K562 (cell line): Measurements from ENCODE around the gene VARS1. TPM values are rescaled to one million over a fixed set of nuclear protein-coding genes. Genes with fewer than 3 reads are reported as not detected.
A peak's percentile ranks its signal among the peaks of the same experiment; 100 is the strongest.

Experiments
- ARID3A ChIP-seq: IDR thresholded peaks from 2 replicates; pipeline ENCODE4 v1.6.1; 2012; ENCODE audit warnings: low read depth, low read length, improper control_type of control experiment, borderline replicate concordance
- BHLHE40 ChIP-seq: IDR thresholded peaks from 2 replicates; pipeline ENCODE4 v1.6.1; 2011; ENCODE audit warnings: low read length, improper control_type of control experiment
- CEBPG ChIP-seq, 3 experiments: fragments of 200-800 bp in 1 of 3; sonication (Bioruptor generic) in 1 of 3; sonication (generic) in 1 of 3; formaldehyde crosslinking in 1 of 3; IDR thresholded peaks in 2 of 3; conservative IDR thresholded peaks in 1 of 3; 2 replicates each; pipeline versions ENCODE4 v1.6.1 to v1.8.0; 2016 to 2022; ENCODE audit warnings: missing compliant biosample characterization in 2 of 3, missing genetic modification characterization in 2 of 3, mild to moderate bottlenecking in 1 of 3, missing genetic modification reagents in 1 of 3
- DLX4 ChIP-seq: fragments of 250-450 bp; sonication (Bioruptor Pico); IDR thresholded peaks from 2 replicates; pipeline ENCODE4 v1.6.1; 2021; ENCODE audit warnings: mild to moderate bottlenecking
- FOXK1 ChIP-seq: sonication (generic); formaldehyde crosslinking; IDR thresholded peaks from 2 replicates; pipeline ENCODE4 v1.8.0; 2022; ENCODE audit warnings: missing genetic modification reagents, mild to moderate bottlenecking, borderline replicate concordance
- GABPB2 ChIP-seq: fragments of 250-450 bp; sonication (Bioruptor Pico); conservative IDR thresholded peaks from 2 replicates; pipeline ENCODE4 v1.5.1; 2021; ENCODE audit warnings: mild to moderate bottlenecking
- MBD1 ChIP-seq: fragments of 250-450 bp; sonication (Bioruptor Pico); IDR thresholded peaks from 2 replicates; pipeline ENCODE4 v1.8.0; 2022; ENCODE audit warnings: inconsistent platforms
- MEIS2 ChIP-seq: fragments of 450-650 bp; IDR thresholded peaks from 2 replicates; pipeline ENCODE4 v1.6.1; 2014; ENCODE audit warnings: mild to moderate bottlenecking; ENCODE audit not compliant: partially characterized antibody
- MTA1 ChIP-seq: fragments of 450-650 bp; IDR thresholded peaks from 2 replicates; pipeline ENCODE4 v1.6.1; 2017; ENCODE audit warnings: borderline replicate concordance
- NCOA2 ChIP-seq, 2 experiments: fragments of 450-650 bp; IDR thresholded peaks; 2 replicates each; pipeline ENCODE4 v1.6.1; 2018; ENCODE audit warnings: mild to moderate bottlenecking in 2 of 2, moderate library complexity in 1 of 2; ENCODE audit not compliant: partially characterized antibody in 2 of 2
- NONO ChIP-seq, 2 experiments: fragments of 200-400 bp in 1 of 2; fragments of 450-650 bp in 1 of 2; formaldehyde crosslinking in 1 of 2; IDR thresholded peaks; 2 replicates each; pipeline ENCODE4 v1.6.1; 2017; ENCODE audit warnings: low read depth in 2 of 2, mild to moderate bottlenecking in 2 of 2, moderate library complexity in 2 of 2, low read length in 1 of 2
- PHTF2 ChIP-seq: fragments of 250-450 bp; sonication (Bioruptor Pico); IDR thresholded peaks from 2 replicates; pipeline ENCODE4 v1.5.0; 2021; ENCODE audit warnings: mild to moderate bottlenecking
- POLR2G ChIP-seq: fragments of 200-400 bp; formaldehyde crosslinking; IDR thresholded peaks from 2 replicates; pipeline ENCODE4 v1.6.1; 2017; ENCODE audit warnings: low read depth, mild to moderate bottlenecking, antibody characterized with exemption, low read length, moderate library complexity
- RBFOX2 ChIP-seq: fragments of 200-400 bp; formaldehyde crosslinking; IDR thresholded peaks from 2 replicates; pipeline ENCODE4 v1.6.1; 2017; ENCODE audit warnings: low read depth, mild to moderate bottlenecking, low read length, moderate library complexity
- RFX1 ChIP-seq: fragments of 450-650 bp; IDR thresholded peaks from 2 replicates; pipeline ENCODE4 v1.6.1; 2016; ENCODE audit warnings: mild to moderate bottlenecking, moderate library complexity
- RNF2 ChIP-seq: sonication (generic); IDR thresholded peaks from 2 replicates; pipeline ENCODE4 v1.6.1; 2016
- SMAD3 ChIP-seq: fragments of 450-650 bp; formaldehyde crosslinking; conservative IDR thresholded peaks from 2 replicates; pipeline ENCODE4 v1.4.0; 2020; ENCODE audit warnings: mild to moderate bottlenecking
- SMARCA4 ChIP-seq: fragments of 450-650 bp; IDR thresholded peaks from 2 replicates; pipeline ENCODE4 v1.6.1; 2016
- SUPT5H ChIP-seq: fragments of 450-650 bp; IDR thresholded peaks from 2 replicates; pipeline ENCODE4 v1.6.1; 2016
- TFAP4 ChIP-seq: sonication (generic); formaldehyde crosslinking; IDR thresholded peaks from 2 replicates; pipeline ENCODE4 v1.8.0; 2022; ENCODE audit warnings: missing genetic modification reagents, mild to moderate bottlenecking, moderate library complexity, borderline replicate concordance
- ZBTB1 ChIP-seq: sonication (generic); formaldehyde crosslinking; IDR thresholded peaks from 2 replicates; pipeline ENCODE4 v1.8.1; 2023; ENCODE audit warnings: missing genetic modification reagents, low read depth, mild to moderate bottlenecking, borderline replicate concordance
- ZNF239 ChIP-seq: fragments of 250-450 bp; sonication (Bioruptor Pico); IDR thresholded peaks from 2 replicates; pipeline ENCODE4 v1.4.0; 2020; ENCODE audit warnings: mild to moderate bottlenecking
- ZNF444 ChIP-seq: fragments of 250-450 bp; sonication (Bioruptor Pico); IDR thresholded peaks from 2 replicates; pipeline ENCODE4 v1.4.0; 2020; ENCODE audit warnings: mild to moderate bottlenecking, moderate library complexity
- ZNF57 ChIP-seq: fragments of 450-650 bp; formaldehyde crosslinking; IDR thresholded peaks from 2 replicates; pipeline ENCODE4 v1.4.0; 2020; ENCODE audit warnings: mild to moderate bottlenecking, moderate library complexity
- polyA plus RNA-seq, 8 experiments: library from polyadenylated mRNA; depleted of rRNA in 4 of 8; stranded (reverse) in 5 of 8; unstranded in 3 of 8; fragments of >200 nt; fragmentation: Nextera tagmentation in 2 of 8; fragmentation: Illumina TruSeq in 1 of 8; extraction: Ambion mirVana in 2 of 8; extraction: Trizol in 1 of 8; gene quantifications; 2 replicates each; pipeline versions ENCODE4 v1.2.1 to v1.2.3, GENCODE V29; 2011 to 2014; ENCODE audit warnings: inconsistent platforms in 1 of 8, missing spikeins in 1 of 8
- total RNA-seq, 7 experiments: library from RNA; depleted of rRNA in 6 of 7; stranded (reverse); fragments of >200 nt in 6 of 7; fragmentation: Illumina TruSeq in 2 of 7; extraction: Trizol in 2 of 7; gene quantifications; 2 replicates each; pipeline versions ENCODE4 v1.2.1 to v1.2.3, GENCODE V29; 2011 to 2021; ENCODE audit warnings: low replicate concordance in 1 of 7

Gene VARS1
- total and polyA plus RNA-seq, 9 of the 15 experiments (the other 6 are each of a cell fraction or from before 2014, with no cell fraction given): 2.9 to 488 (median 130) TPM

GRCh38 chr6:31780507-31781243, 14.9 kb downstream of the VARS1 start (continued):
- TF ChIP-seq SMAD3: no peak
- no peak for TF ChIP-seq MTA1
- TF ChIP-seq ZNF444 (CRISPR knock-in tag): no peak
- TF ChIP-seq ARID3A: no peak
- TF ChIP-seq RNF2: no peak
- no peak for TF ChIP-seq MEIS2
- TF ChIP-seq TFAP4 (CRISPR knock-in tag): peak; percentile 41; the same call in 1 of the 2 replicates
- TF ChIP-seq RBFOX2: peak; percentile 52; the same call in 1 of the 2 replicates
- no peak for TF ChIP-seq NONO (IDR thresholded peaks at IDR 0.05; ENCODE audit: low read depth in 2 of 2, low read length in 1 of 2)
- no peak for TF ChIP-seq PHTF2
- TF ChIP-seq SMARCA4: no peak
- peak; percentile 44; the same call in 1 of the 2 replicates for TF ChIP-seq POLR2G
- TF ChIP-seq FOXK1 (CRISPR knock-in tag): no peak
- TF ChIP-seq ZBTB1 (CRISPR knock-in tag): no peak
- TF ChIP-seq NCOA2 (IDR thresholded peaks at IDR 0.05; ENCODE audit: partially characterized antibody in 2 of 2): no peak
- TF ChIP-seq DLX4 (CRISPR knock-in tag): no peak
- TF ChIP-seq SUPT5H: no peak
- no peak for TF ChIP-seq RFX1
- no peak for TF ChIP-seq GABPB2
- TF ChIP-seq ZNF57 (CRISPR knock-in tag): no peak
- TF ChIP-seq BHLHE40: no peak
- TF ChIP-seq CEBPG (CRISPR knock-in tag; IDR thresholded peaks at IDR 0.05): no peak
- TF ChIP-seq CEBPG (tag; conservative IDR thresholded peaks at IDR 0.05 in 1 of 2, IDR thresholded peaks at IDR 0.05 in 1 of 2): no peak
- TF ChIP-seq ZNF239 (CRISPR knock-in tag): no peak
- TF ChIP-seq MBD1: no peak
